HK-2 (cell line): ENCODE data around the gene EYA3.
"Not testable (repeated sequence)": the region's sequence is repeated elsewhere in the genome, so short reads cannot be mapped to it uniquely, and the experiment has no call there.

Experiments used
- DNase-seq: peaks from one replicate; pipeline ENCODE4 v3.0.0-alpha.2; 2018; ENCODE audit not compliant: unreplicated experiment

The EYA3 gene

DNA sequence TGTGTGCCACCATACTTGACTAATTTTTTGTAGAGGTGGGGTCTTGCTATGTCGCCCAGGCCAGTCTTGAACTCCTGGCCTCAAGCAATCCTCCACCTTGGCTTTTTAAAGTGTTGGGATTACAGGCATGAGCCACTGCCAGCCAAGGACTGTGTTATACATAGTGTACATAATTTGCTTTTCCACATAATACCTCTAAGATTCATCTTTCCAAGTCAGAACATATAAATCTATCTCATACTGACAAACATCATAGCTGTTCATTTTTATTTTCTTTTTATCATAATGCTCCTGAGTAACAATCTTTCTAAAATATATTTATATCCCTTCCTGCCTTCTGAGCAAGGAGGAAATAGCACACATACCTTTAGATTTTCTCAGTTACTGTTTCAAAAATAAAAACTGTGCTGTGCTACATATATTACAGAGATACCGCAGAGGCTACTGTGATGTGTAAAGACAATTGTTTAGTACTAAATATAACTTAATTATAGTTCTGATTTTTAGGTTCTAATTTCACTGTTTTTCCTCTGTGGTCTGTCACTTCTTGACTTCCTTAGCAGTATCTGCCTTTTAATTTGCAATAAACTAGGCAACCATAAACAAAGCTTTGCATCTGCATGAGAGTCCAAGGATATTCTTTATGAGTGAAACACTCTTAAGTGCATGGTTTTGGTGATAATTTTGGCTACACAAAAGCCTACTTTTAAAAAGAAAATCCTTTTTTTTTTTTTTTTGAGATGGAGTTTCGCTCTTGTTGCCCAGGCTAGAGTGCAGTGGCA, 59.3 kb downstream of the EYA3 start:
- no peak for DNase-seq

DNA sequence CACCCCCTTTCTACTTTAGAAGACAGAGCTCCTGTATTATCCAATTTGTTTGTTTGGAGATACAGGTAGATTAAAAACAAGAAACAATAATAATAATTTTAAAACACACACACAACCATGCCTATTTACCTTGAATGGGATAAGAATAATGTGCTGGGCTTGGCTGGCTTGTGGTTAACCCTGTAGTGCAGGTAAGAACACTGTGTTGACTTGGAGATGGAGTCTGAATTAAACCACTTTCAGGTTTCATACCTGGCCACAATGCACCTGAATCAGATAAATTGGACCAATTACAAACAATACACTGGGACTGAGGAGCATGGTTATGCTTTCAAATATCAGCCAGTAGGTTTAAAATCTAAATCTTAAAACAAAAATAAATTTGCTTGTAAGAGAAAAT, 60.8 kb downstream of the EYA3 start:
- DNase-seq: no peak

DNA sequence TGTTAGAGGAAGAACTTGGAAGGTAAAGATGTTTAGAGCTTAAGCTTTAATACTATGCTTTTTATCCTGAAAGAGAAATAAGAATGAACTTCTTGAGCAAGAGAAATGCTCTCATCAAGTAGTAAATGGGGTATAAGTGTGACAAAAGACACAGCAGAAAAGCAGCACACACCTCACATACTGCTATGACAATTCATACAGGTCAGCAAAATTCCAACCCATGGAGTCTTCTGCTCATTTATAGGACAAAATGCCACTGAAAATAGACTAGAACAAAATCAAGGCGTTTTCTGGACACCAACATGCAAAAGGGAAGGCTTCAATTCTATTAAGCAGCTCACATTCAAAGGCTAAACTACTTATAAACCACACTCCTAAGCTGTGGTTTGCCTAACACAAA, 61.2 kb downstream of the EYA3 start:
- DNase-seq: no peak

DNA sequence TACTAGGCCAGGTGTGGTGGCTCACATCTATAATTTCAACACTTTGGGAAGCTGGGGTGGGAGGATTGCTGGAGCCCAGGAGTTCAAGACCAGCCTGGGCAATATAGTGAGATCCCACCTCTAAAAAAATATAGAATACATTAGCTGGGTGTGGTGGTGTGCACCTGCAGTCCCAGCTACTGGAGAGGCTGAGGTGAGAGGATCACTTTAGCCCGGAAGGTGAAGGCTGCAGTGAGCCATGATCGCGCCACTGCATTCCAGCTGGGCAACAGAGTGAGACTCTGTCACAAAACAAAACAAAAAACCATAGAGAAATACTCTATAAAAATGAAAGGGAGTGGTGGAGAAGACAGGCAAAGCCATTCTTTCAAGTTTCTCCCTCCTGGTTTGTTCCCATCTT, 62.1 kb downstream of the EYA3 start:
- no peak for DNase-seq

DNA sequence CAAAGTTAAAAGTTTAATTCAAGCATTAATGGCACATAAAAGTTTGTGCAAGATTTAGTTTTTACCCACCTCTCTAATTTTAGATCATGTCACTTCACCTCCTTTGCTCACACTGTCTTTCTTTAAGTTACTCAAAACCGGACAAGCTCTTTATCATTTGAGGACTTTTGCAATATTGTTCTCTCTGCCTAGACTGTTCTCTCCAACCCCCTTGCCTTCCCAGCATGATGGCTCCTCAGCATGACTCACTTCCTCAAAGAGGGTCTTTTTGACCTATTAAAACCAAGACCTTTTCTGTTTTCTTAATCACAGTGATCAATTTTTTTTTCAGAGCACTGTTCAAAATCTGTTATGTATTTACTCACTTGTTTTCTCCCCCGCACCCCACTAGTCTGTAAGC, 67.3 kb downstream of the EYA3 start:
- DNase-seq: no peak

DNA sequence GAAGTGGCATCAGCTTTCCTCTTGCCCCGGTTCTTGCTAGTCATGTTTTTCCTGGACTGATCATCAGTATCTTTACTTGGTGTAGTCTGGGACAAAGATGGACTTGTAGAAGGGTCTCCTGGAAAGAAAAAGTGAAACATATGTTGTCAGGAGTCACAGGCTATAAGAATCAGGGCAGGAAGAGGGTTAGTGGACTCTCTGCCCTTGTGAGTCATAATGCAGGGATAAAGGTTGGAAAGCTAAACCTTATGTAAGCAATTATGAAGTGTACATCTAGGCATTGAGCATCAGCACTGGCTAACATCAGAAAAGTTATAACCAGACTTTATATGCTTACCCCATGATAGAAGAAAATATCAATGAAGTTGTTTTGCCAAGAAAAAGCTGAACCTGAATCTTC, 77.4 kb downstream of the EYA3 start:
- DNase-seq: no peak

DNA sequence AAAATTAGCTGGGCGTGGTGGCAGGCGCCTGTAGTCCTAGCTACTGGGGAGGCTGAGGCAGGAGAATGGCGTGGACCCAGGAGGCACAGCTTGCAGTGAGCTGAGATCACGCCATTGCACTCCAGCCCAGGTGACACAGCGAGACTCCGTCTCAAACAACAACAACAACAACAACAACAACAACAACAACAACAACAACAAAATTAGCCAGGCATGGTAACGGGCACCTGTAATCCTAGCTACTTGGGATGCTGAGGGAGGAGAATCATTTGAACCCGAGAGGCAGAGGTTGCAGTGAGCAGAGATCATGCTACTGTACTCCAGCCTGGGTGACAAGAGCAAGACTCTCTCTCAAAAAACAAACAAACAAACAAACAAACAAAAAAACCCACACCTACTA, 85.3 kb downstream of the EYA3 start:
- DNase-seq: not testable (repeated sequence)

DNA sequence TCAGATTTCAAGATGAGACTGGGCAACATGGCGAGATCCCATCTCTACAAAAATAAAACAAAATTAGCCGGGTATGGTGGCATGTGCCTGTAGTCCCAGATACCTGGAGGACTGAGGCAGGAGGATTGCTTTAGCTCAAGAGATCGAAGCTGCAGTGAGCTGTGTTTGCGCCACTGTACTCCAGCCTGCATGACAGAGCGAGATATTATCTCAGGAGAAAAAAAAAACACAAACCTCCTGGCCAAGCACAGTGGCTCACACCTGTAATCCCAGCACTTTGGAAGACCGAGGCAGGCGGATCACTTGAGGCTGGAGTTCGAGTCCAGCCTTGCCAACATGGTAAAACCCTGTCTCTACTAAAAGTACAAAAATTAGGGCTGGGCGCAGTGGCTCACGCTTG, 85.8 kb downstream of the EYA3 start:
- DNase-seq: no peak

DNA sequence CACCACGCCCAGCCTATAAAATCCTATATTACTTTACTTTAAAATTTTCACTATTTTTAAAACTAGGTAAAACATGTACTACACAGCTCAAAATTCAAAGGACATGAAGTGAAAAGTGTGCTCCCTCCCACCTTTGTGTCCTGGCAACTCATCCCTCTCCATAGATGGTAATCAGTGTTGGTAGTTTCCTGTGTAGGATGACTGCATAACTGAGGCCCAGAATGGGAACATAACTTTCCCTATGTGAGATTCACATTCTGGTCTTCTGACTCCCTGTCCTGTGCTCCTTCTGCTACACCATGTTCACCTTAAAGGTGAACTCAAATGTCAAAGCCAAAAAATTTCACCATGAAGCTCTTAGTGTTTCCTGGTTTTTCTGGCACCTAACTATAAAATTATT, 89.4 kb downstream of the EYA3 start:
- DNase-seq: no peak

DNA sequence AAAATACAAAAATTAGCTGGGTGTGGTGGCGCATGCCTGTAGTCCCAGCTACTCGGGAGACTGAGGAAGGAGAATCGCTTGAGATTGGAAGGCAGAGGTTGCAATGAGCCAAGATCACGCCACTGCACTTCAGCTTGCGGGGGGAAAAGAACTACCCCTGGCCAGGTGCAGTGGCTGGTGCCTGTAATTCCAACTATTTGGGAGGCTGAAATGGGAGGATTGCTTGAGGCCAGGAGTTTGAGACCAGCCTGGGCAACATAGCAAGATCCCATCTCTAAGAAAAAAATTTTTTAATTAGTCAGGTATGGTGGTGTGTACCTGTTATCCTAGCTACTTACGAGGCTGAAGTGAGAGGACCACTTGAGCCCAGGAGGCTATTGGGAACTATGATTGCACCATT, 93.9 kb downstream of the EYA3 start:
- DNase-seq: not testable (repeated sequence)

DNA sequence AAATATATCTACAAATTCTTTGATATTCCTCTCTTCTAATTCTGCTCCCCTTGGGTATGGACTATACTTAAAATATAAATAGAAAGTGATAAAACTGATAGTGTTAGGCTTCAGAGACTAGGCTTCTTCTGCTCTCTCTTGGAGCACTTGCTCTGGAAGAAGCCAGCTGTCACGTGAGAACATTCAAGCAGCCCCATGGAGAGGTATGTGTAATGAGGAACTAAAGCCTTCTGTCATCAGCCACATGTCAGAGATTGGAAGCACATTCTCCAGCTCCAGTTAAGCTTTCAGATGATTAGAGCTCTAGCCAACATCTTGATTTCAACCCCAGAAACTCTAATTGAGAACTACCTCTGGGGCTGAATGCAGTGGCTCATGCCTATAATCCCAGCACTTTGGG, 94.3 kb downstream of the EYA3 start:
- DNase-seq: no peak

DNA sequence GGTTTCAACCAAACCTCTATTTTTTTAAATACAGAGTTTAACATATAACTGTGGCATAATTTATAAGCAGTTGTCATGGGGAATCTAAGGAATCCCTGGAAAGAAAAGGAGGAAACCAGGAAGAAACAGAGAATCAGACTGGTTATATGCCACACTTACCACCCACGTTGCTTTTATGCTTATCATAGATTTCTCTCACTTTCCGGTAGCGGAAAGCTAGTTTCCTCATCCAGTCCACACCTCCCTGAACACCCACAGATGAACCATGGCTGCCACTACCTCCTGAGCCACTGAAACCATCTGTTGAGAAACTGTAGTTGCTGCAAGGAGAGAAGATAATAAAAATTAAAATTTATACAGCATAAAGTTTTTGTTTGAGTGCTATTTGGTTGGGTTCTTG, 95.2 kb downstream of the EYA3 start:
- no peak for DNase-seq

DNA sequence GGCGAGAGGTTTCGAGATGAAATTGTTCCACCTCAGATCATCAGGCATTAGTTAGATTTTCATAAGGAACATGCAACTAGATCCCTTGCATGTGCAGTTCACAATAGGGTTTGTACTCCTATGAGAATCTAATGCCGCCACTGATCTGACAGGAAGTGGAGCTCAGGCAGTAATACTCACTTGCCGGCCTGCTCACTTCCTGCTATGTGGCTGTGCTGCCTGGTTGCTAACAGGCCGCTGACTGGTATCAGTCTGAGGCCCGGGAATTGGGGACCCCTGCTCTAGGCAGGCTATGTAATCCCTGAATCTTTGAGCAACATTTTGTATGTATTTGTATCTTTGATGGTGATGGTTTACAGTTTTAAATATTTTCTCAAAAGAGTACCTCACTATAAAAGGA, 96.1 kb downstream of the EYA3 start:
- no peak for DNase-seq

DNA sequence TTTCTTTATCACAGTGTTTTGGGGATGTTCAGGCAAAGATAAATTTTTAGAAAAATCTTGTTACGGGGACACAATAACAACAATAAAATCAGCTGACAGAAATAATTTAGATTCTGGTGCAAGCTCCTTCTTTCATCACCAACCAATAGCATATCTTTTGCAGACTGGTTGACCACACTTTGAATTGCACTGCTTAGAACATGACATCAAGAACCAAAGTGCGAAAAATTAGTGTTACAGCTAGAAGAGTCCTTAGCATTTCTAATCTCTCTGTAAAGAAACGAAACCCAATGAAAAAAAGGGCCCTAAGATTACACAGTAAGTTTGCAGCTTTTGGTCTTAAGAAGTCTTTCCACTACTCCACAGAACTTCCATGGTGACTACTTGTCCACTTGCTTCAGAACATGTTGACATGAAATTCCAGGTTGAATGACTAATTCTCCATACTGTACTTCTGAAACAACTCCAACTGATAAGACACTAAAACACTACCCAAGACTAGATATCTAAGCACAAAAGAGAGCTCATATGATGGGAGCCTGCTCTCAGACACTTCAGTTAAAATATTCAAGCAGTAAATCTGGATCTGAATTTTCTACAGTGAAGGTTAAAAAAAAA, 97.4 kb downstream of the EYA3 start:
- no peak for DNase-seq

DNA sequence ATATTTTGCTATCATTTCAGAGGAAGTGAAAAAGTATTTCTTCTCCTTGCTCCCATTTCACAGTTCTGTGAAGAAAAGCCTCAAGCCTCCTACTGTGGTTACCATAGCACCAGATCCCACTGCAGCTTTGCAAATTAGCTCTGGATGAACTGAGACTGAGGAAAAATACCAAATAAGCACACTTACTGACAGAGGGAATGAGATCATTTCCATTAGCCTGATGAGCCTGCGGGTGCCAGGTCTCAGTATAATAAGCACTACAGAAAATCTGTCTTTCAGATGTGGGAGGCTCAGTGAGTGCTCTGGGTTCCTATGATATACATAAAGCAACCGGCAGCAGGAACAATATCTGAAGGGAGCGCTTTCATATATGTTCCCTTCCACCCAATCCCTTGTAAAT, 107.3 kb downstream of the EYA3 start:
- no peak for DNase-seq

DNA sequence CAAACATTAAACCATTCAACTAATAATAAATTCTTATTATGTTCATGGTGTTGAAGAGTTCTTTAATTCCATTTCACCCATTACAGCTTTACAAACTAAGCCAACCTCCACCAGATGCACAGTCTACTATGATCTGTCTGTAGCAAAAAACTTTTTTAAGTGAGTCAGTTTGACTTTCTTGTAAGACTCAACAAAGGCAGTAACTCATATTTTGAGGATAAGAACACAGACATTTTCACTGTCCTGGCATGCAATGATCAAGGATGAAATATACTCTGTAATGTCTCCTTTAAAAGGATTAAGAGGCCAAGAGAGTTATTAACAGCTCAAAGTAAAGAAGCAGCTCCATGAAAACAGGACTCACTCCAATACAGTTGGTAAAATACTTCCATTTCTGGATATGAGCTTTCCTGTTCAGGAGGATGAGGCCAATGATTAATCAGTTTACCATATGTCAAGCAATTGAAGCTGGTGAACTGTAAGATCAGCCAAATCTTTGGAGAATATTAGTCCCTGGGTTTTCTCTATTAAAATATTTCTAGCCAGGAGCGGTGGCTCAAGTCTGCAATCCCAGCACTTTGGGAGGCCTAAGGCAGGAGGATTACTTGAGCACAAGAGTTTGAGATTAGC, 108.1 kb downstream of the EYA3 start:
- DNase-seq: no peak

DNA sequence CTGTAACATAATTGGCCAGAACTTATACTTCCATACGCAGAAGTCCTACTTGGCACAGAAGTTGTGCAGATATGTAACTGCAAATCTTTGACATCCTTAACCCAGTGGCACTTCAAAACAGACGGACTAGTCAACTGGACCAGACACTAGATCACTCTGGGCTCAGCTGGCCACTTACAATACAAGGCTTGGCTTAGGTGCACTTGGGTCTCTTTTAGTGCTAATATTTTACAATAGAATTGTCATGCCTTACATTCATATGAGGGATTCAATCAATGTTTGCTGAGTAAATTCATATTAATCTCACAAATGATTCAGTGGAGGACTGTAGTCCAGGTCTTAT, 108.6 kb downstream of the EYA3 start:
- DNase-seq: no peak

DNA sequence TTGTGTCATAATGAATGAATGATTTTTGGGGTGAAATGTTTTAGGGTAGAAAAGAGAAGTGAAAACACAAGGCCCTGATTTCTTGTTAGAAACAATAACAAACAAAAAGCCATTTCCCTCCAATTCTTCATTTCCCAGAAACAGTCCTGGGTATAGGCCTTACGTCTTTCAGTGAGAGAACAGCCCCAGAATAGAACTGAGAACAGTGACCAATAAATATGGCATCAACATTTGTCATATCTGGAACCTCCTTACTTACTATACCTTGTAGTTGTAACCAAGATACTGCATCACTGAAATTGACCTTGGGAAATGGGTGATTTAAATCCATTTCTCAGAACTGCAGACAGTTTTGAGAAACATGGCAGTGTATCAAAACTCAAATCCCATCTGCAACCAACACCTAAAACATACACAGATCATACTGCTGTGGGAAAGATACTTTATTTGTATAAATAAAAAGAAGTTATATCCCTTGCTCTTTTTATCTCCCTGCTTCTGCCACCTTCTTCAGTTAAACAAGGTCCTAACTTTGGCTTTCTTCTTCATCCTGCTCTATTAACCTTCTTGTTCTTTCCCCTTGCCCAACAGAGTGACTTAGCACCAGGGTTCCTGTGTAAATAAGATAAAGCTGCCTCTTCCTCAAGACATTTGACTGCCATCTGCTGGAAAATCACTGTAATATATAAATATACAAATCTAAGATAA, 109.1 kb downstream of the EYA3 start:
- no peak for DNase-seq

DNA sequence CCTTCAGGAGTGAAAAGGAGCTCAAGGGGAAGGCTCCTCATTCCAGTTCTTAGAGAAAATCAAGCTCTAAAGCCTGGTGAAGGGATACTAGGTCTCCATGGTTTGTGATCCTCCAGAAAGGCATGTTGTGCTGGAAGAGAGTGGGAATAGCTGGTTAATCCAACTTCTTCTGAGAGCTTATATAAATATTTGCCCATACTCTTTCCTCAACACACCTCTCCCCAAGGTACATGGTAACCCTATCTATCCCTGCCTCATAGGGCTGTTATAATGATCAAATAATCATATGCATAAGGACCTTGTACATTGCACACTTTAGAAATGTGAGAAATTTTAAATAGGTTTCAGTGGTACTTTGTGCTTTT, 114.0 kb downstream of the EYA3 start:
- DNase-seq: no peak

DNA sequence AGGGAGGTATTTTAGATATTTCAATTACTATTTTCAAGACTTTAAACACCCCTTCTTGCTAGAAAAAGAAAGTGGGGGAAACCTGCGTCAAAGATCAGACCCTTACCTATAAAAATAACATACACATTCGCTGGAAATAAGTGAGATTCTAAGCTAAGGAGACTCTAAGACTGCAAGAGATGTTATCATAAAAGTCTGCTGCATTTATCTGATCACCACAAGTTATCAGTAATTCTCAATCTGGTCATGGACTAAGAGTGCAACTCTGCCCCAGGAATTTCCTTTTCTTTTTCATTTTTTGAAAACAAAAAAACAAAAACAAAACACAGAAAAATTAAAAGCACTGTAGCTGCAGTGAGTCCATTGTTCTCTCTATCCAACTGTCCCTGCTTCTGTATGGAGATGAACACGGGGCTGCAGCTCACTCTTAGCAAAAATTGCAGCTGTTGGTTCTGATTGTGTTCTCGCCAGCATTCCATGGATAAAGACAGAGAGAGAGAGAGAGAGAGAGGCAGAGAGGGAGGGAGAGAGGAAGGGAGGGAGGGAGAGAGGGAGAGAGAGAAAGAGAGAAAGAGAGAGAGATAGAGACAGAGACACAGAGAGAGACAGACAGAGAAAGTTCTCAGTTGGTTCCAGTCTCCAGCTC, 114.5 kb downstream of the EYA3 start:
- DNase-seq: no peak

DNA sequence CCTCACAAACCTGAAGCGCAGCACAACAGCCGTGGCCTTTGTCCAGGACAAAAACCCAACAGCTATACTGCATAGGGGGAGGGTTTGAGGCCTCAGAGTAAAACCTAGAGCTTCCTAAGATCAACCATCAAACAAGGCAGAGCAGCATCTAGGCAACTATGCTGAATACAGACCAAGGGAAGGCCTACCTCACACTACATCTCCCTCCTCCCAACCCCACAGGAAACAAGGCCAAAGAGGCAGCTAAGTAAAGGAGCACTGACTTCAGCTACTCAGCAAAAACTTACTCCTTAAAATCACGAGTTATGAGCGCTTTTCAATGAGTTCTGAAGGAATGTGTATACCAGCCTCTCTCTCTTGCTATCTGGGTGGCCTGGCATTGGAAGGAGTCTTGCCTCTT, 116.3 kb downstream of the EYA3 start:
- DNase-seq: no peak

DNA sequence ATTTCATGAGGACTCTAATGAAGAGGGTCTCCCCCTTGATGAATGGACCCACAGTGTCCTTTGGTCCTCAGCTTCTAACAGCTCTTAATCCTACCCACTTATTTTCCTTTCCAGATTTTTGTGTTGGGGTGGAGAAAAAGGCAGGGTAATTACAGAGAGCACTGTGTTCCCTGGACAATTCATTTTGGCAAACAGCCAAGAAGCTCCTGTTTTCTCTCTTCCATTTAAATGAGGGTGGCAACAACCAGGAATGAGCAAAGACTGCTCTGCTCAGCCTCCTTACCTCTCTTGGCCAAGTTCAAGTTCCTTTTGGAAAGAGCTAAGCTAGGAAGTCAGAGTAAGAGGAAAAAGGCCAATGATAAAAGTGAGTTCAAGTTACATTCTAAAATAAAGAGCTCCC, 116.7 kb downstream of the EYA3 start:
- no peak for DNase-seq
